KMS-11 (cell line): Measurements from ENCODE around the gene PHLDB2.

Experiments used
- H2AFZ ChIP-seq: fragments of 200-600 bp; sonication (generic); 2 replicates; pipeline ENCODE4 v1.6.1; 2016; ENCODE audit warnings: antibody characterized with exemption, mixed run types, low read depth
- H3K27ac ChIP-seq: fragments of 200-600 bp; sonication (generic); 2 replicates; pipeline ENCODE4 v1.6.1; 2016; ENCODE audit warnings: mild to moderate bottlenecking, mixed run types
- H3K27me3 ChIP-seq: fragments of 200-600 bp; sonication (generic); 2 replicates; pipeline ENCODE4 v1.6.1; 2017; ENCODE audit warnings: mild to moderate bottlenecking, low read depth, mixed run types, moderate library complexity; ENCODE audit not compliant: insufficient read depth
- H3K36me3 ChIP-seq: fragments of 200-600 bp; sonication (generic); 2 replicates; pipeline ENCODE4 v1.6.1; 2017; ENCODE audit warnings: mild to moderate bottlenecking, mixed run types; ENCODE audit not compliant: insufficient read depth
- H3K4me1 ChIP-seq: fragments of 200-600 bp; sonication (generic); 2 replicates; pipeline ENCODE4 v1.6.1; 2016; ENCODE audit warnings: mild to moderate bottlenecking, low read depth, mixed run types; ENCODE audit not compliant: poor library complexity, severe bottlenecking
- H3K4me2 ChIP-seq: fragments of 200-600 bp; sonication (generic); 2 replicates; pipeline ENCODE4 v1.7.0; 2016; ENCODE audit warnings: mild to moderate bottlenecking, mixed run types
- H3K4me3 ChIP-seq: fragments of 200-600 bp; sonication (generic); IDR thresholded peaks from 2 replicates; pipeline ENCODE4 v1.6.1; 2017; ENCODE audit warnings: low read depth, low read length, mixed read lengths; ENCODE audit not compliant: insufficient read depth
- H3K79me2 ChIP-seq: fragments of 200-600 bp; sonication (generic); 2 replicates; pipeline ENCODE4 v1.6.1; 2016; ENCODE audit warnings: low read depth, mixed run types; ENCODE audit not compliant: insufficient read depth
- H3K9ac ChIP-seq: fragments of 200-600 bp; sonication (generic); 2 replicates; pipeline ENCODE4 v1.6.1; 2016; ENCODE audit warnings: mild to moderate bottlenecking, mixed run types
- H4K20me1 ChIP-seq: fragments of 200-600 bp; sonication (generic); 2 replicates; pipeline ENCODE4 v1.6.1; 2016; ENCODE audit warnings: mild to moderate bottlenecking, mixed run types; ENCODE audit not compliant: insufficient read depth
- CTCF ChIP-seq: fragments of 200-600 bp; sonication (generic); conservative IDR thresholded peaks from 2 replicates; pipeline ENCODE4 v1.6.1; 2017; ENCODE audit warnings: low read depth, mild to moderate bottlenecking, antibody characterized with exemption, low read length, moderate library complexity, mixed read lengths

The PHLDB2 gene

GRCh38 chr3:111899966-111900365 lies 40.9 kb downstream of the PHLDB2 start:
- Histone ChIP-seq H3K4me2 (peak overlapping the region; percentile 6; the same call in 1 of the 2 replicates), H3K4me3 (no peak overlapping the region), H3K79me2 (no peaks in the 10 kb centered on the region), H3K36me3 (no peaks in the 10 kb centered on the region), H3K27me3 (no peaks in the 10 kb centered on the region), H2AFZ (no peak overlapping the region), H3K4me1 (peaks cover 20% of the 10 kb centered on the region), H3K27ac (no peak overlapping the region), H4K20me1 (no peaks in the 10 kb centered on the region), H3K9ac (no peak overlapping the region)
- TF ChIP-seq CTCF, result no peak

DNA sequence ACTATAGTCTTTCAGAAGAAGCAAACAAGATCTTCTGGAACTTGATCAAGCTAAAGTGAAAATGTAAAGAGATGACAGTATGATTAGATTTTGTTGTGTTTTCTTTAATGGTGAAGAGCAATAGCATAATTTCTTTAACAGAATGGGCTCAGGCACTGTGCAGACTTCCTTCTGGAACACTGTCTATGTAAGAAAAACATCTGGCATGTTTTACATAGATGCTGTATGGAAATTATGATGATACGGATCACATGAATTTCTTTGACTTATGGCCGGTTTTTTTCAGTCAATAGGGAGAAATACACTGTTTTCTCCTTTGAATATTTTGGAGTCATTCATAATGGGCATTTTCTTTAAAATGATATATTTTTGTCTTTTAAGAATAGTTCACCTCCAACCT lies 42.6 kb downstream of the PHLDB2 start:
- Histone ChIP-seq H3K27me3 (no peaks in the 10 kb centered on the region), H3K4me2 (no peak overlapping the region), H3K79me2 (no peaks in the 10 kb centered on the region), H2AFZ (no peak overlapping the region), H3K4me1 (peaks cover 20% of the 10 kb centered on the region), H4K20me1 (no peaks in the 10 kb centered on the region), H3K9ac (no peak overlapping the region), H3K4me3 (no peak overlapping the region), H3K27ac (no peak overlapping the region), H3K36me3 (no peaks in the 10 kb centered on the region)
- TF ChIP-seq CTCF, result no peak

DNA sequence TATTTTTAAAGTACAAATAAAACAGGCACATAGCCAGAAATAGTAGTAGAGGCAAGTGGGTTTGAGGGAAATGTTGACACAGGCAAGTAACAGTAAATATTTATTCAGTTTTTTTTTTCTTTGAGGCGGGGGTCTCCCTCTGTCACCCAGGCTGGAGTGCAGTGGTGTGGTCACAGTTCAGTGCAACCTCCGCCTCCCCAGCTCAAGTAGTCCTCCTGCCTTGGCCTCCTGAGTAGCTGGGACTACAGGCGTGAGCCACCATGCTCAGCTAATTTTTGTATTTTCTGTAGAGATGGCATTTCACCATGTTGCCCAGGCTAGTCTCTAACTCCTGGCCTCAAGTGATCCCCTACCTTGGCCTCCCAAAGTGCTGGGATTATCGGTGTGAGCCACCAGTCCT lies 43.5 kb downstream of the PHLDB2 start:
- no peaks in the 10 kb centered on the region for H3K27me3 ChIP-seq
- no peak overlapping the region for H3K27ac ChIP-seq
- H3K79me2 ChIP-seq, result no peaks in the 10 kb centered on the region
- no peak overlapping the region for H3K4me3 ChIP-seq
- no peaks in the 10 kb centered on the region for H4K20me1 ChIP-seq
- peaks cover 20% of the 10 kb centered on the region for H3K4me1 ChIP-seq
- no peaks in the 10 kb centered on the region for H3K36me3 ChIP-seq
- H2AFZ ChIP-seq, result no peak overlapping the region
- no peak for TF ChIP-seq CTCF
- no peak overlapping the region for H3K4me2 ChIP-seq
- no peak overlapping the region for H3K9ac ChIP-seq

GRCh38 chr3:111903067-111903511 lies 44.0 kb downstream of the PHLDB2 start:
- Histone ChIP-seq H3K9ac (no peak overlapping the region), H3K79me2 (no peaks in the 10 kb centered on the region), H2AFZ (no peak overlapping the region), H3K4me2 (no peak overlapping the region), H3K27ac (no peak overlapping the region), H3K4me1 (peaks cover 20% of the 10 kb centered on the region), H4K20me1 (no peaks in the 10 kb centered on the region), H3K27me3 (no peaks in the 10 kb centered on the region), H3K36me3 (no peaks in the 10 kb centered on the region), H3K4me3 (no peak overlapping the region)
- no peak for TF ChIP-seq CTCF
